SK-N-SH (cell line): ENCODE measurements around the gene MBNL1.

Experiments
- GABPA ChIP-seq: IDR thresholded peaks from 2 replicates; pipeline ENCODE4 v1.4.0; 2012; ENCODE audit warnings: low read depth, mild to moderate bottlenecking
- POLR2AphosphoS5 ChIP-seq: IDR thresholded peaks from 2 replicates; pipeline ENCODE4 v1.6.1; 2012; ENCODE audit warnings: low read depth, low read length
- SIN3A ChIP-seq: IDR thresholded peaks from 2 replicates; pipeline ENCODE4 v1.6.1; 2012; ENCODE audit warnings: low read depth, mild to moderate bottlenecking, low read length, moderate library complexity, borderline replicate concordance

GRCh38 chr3:152421162-152421561 is 152.4 kb downstream of the MBNL1 start:
- no peak for TF ChIP-seq POLR2AphosphoS5
- TF ChIP-seq GABPA = no peak
- TF ChIP-seq SIN3A = no peak
